HG03135 (cell line): ENCODE results near the gene PPIG.
"Not testable (repeated sequence)": the region's sequence is repeated elsewhere in the genome, so short reads cannot be mapped to it uniquely, and the experiment has no call there.

Experiments used
- ATAC-seq: cut with Tn5 transposase; IDR thresholded peaks from one replicate; pipeline ENCODE4 v1.9.1; 2021; ENCODE audit warnings: mild to moderate bottlenecking, moderate library complexity; ENCODE audit not compliant: unreplicated experiment

Gene PPIG

DNA sequence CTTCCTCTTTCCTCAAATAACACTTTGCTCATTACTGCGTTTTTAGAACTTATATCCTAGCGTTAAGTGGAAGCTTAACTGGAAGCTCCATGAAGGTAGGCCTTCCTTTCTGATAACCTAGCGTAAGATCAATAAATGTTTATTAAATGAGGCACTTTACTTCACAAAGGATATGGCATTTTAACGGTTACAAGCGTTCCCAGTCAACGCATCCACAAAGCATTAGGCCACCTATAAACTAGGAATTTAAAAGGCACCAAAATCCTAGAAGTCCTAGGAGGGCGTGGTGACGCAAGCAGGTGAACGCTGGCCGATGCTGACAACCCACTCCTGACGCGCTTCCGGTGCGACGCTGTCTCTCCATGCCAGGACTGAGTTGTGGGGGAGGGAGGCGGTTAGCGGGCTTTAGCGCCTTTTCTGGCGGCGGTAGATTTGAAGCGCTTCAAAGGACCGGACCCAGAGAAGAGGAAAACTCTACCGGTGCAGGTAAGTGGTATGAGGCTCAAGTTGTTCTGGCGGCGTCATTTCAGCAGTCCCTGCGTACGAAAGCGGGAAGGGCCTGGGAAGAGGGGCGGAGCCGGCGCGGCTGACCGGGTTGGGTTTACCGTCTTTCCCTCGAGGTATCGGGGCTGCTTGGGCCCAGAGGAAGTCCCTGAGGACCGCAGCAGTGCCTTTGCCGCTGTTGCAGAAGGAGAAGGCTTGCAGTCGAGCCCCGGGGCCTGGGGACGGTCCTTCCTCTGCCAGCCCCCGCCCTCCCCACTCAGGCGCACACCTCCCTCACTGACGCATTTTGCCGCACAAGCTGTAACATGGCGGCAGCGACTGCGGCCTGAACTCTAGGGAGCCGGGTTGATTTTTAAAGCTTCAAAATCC, at the start of gene PPIG:
PPIG (plus strand) TSS at position 347 of the 873 bp plus-strand sequence. CDS start 19,691 bp downstream, outside the sequence.
- peak; percentile 89 for ATAC-seq

DNA sequence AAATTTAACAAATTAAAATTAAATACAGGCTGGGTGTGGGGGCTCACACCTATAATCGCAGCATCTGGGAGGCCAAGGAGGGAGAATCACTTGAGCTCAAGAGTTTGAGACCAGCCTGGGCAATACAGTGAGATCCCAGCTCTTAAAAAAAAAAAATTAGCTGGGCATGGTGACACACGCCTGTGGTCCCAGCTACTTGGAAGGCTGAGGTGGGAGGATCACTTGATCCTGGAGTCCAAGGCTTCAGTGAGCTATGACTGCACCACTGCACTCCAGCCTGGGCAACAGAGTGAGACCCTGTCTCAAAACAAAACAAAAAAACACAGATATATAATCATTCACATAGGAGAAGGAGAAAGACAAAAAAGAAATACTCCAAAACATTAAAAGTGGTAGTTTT, 44.7 kb upstream of the PPIG start:
- ATAC-seq: not testable (repeated sequence)

- ATAC-seq: no peak
These were observed 44.0 kb upstream of the PPIG start for GRCh38 chr2:169540146-169540545.

DNA sequence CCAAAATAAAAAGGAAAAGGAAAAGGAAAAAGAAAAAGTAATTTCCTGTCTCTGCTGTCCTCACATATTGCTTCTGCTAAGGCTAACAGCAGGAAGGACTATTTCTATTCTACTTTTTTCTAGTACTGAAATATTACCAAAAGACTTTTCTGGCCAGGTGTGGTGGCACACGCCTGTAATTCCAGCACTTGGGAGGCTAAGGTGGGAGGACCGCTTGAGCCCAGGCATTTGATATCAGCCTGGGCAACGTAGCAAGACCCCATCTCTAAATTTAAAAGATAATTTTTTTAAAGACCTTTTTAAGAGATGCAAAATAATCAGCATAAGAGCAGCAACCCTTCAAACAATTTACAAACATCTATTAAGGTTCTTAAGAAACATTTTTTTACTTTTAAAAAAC, 41.7 kb upstream of the PPIG start:
- no peak for ATAC-seq

DNA sequence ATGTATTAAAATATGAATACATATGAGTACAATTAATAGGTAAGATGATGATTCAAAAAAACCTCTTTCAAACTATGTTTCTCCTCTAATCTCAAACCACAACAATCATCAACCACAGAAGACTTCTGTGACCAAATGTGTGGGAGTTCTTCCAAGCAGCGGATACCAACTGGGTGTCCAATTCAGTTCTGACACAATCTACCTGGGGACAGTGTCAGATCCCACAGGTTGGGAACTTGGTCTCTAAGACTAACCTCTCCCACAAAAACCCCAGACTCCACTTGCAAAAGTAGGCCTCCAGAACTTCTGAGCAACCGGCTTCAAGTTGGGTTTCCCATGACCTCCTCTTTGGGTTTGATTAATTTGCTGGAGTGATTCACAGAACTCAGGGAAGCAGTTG, 37.4 kb upstream of the PPIG start:
- no peak for ATAC-seq

- ATAC-seq: no peak
These were observed 22.8 kb upstream of the PPIG start for GRCh38 chr2:169561364-169561763.

- ATAC-seq: not testable (repeated sequence)
These were observed 22.1 kb upstream of the PPIG start for GRCh38 chr2:169562084-169562483.

DNA sequence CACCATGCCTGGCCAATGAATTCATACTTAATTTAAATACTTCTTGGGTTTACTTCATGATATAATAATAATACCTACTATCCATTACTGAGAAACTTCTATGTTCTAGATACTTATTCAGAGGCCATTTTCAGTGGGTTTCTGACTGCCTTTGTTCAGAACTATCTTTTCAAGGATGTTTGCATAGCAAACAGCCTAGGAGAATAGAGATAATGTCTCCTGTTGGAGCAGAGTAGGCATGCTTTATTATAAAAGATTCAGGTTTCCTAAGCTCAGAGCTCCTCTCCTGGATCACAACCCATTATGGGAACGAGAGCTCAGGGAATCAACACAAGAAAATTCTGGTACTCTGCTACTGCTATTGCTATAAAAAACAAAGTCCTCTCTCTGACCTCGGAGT, 21.6 kb upstream of the PPIG start:
- no peak for ATAC-seq

DNA sequence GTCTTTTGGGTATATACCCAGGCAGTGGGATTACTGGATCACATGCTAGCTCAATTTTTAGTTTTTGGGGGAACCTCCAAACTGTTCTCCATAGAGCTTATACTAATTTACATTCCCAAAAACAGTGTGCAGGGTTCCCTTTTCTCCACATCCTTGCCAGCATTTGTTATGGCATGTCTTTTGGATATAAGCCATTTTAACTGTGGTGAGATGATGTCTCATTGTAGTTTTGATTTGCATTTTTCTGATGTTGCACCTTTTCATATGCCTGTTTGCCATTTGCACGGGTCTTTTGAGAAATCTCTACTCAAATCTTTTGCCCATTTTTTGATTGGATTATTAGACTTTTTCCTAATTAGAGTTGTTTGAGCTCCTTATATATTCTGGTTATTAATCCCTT, 18.5 kb upstream of the PPIG start:
- no peak for ATAC-seq

GRCh38 chr2:169569948-169570347, 14.2 kb upstream of the PPIG start:
- no peak for ATAC-seq

GRCh38 chr2:169570752-169571151, 13.4 kb upstream of the PPIG start:
- not testable (repeated sequence) for ATAC-seq

DNA sequence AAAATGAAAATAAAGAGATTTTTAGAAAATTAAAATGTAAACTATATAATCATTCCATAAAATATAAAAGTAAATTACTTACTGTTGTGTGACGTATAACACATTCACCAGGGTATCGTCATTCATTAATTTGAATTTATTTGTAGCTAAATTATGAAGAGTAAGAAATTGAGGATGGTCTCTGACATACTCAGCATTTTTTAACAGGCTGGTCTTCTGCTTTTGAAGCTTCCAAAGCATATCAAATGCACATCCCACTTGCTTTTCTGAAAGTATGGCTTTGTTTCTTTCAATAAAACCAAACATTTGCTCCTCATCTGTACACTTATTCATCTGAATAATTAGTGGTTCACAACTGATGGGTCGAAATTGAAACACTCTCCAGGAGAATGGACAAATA, 12.6 kb upstream of the PPIG start:
- no peak for ATAC-seq

DNA sequence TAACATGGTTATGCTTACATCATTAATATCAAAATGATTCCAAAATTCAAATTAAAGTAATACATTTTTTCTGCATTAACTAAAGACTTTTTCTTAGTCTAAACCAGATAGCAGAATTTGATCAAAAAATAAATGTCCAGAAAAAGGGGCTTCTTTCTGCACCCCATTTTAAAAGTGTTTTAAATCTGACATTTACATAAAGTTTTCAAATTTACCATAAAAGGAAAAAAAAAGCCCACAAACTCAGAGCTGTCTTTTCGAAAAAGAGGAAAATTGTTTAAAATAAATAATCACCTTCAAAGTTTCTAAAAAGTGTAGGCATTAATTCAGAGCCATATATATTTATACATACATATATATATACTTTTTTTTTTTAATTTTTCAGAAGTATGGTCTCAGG, 12.0 kb upstream of the PPIG start:
- no peak for ATAC-seq

DNA sequence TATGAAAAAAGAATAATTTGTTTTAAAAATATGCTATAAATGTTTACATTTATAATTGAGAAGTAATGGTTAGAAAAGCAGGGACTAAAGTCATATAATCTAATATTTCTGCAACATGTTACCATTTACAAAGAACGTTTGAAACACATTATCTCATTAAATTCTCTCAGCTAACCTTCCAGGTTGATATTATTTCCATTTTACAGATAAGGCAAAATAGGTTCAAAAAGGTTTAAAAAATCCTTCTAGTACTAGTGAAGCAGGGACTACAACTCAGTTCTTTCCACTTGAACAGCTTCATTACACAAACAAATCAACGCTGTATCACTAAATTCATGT, 11.4 kb upstream of the PPIG start:
- no peak for ATAC-seq

DNA sequence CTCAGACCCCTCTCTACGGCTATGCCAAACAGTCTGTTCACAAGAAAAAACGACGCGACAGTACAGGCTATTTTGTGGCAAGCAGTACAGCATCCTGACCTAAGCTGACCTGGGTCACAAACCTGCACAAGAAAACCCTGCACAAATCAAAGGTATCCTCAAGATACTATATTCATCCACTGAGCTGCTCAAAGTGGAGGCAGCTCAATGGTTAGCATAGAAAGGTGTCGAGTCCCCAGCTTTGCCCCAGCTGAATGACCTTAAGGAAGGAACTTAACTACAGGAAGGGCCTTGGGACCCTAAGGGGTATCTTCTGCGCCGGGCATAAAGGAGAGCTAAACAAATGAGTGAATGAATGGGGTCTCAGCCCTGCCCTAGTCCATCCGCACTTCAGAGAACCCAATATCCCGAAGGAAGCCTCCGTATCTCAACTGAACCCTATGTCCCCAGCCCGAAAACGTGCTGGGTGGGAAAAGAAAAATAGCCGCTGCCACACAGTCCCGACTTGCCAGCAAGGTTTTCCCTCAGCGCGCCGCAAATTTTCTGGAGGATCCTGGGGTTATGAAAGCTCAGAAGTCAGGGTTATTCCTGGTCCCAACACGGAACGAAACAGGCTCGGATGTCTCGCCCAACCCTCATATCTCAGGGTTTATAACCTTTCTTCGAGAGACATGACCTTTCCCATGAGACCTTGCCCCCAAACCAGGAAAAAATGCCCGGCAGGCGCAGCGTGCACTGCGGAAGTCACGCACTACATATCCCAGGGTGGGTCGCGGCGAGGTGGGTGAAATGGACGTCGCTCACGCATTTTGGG, 10.8 kb upstream of the PPIG start, which contains the start of gene FASTKD1:
FASTKD1 (minus strand) TSS at position 706 of the 814 bp plus-strand sequence. CDS start 1,836 bp downstream, outside the sequence.
- ATAC-seq: peak; percentile 95

DNA sequence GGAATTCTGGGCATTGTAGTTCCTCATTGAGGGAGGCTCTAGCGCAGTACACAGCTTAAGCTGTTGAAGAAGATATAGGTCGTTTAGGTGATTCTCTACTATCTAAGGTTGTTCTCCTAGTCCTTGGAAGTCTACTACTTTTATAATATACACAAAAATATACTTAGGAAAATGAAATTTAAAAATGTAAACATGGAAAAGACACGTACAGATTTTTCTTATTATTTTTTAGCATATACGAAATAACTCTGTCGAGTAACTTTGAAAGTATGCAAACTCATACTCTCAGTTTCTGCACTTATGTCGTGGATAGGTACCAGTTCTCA, 10.2 kb upstream of the PPIG start:
- ATAC-seq: no peak

- ATAC-seq: not testable (repeated sequence)
These were observed 9.6 kb upstream of the PPIG start for GRCh38 chr2:169574539-169574938.

GRCh38 chr2:169575264-169575663, 8.9 kb upstream of the PPIG start:
- not testable (repeated sequence) for ATAC-seq

DNA sequence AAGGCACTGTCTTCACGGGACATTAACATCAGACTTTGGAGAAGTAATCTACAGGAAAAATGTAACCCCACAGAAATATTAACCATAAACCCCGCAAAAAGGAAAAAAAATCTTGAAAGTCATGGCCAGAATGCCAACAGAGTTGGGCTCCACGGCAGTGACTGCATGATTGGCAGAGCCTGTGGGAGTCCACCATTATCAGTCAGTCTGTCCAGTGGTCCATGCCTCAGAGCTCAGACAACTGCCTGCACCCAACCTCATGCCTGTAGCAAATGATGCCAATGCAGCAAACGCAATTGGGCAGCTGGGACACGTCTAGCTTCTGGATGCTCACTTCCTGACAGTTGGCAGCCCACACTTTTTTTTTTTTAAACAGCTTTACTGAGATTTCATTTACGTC, 5.1 kb upstream of the PPIG start:
- ATAC-seq: no peak

DNA sequence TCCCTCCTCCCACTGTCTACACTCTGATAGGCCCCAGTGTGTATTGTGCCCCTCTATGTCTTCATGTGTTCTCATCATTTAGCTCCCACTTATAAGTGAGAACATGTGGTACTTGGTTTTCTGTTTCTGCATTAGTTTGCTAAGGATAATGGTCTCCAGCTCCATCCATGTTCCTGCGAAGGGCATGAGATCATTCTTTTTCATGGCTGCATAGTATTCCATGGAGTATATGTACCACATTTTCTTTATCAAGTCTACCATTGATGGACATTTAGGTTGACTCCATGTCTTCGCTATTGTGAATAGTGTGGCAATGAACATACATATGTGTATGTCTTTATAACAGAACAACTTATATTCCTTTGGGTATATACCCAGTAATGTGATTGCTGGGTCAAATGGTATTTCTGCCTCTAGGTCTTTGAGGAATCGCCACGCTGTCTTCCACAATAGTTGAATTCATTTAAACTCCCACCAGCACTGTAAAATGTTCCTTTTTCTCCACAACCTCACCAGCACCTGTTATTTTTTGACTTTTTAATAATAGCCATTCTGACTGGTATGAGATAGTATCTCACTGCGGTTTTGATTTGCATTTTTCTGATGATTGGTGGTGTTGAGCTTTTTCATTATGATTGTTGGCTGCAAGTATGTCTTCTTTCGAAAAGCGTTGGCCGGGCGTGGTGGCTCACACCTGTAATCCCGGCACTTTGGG, 1.4 kb upstream of the PPIG start:
- ATAC-seq: not testable (repeated sequence)

DNA sequence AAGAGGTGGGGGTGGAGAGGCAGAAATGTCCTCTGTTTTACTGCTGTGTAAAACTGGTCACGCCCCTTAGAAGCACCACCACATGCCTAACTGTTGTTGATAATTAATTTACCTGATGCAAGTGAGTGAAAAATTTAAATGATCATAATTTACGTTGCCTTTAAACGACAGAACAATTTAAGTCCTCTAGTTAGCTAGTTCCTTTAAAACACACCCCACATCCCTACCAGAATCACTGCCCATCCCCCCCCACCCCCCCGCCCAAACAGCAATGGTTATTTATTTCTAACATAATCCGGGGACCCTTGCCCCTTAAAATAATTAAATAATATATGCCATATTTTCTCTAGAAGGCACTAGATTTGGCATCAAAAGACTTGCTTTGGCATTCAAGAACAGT, 633 bp upstream of the PPIG start:
- no peak for ATAC-seq
